Fibroblast of lung (primary cell): ENCODE data around the gene CLMN. TPM values are rescaled to one million over a fixed set of nuclear protein-coding genes. Genes with fewer than 3 reads are reported as not detected.

Experiments
- DNase-seq, 2 donors: peaks; one replicate each; pipeline versions ENCODE4 v3.0.0 to v3.0.0-alpha.2; 2010; ENCODE audit warnings: low read depth in 2 of 2
- H2AFZ ChIP-seq: 2 replicates; pipeline ENCODE4 v1.5.1; 2012; ENCODE audit warnings: low read length, control low read depth, inconsistent platforms
- H3K27ac ChIP-seq: 2 replicates; pipeline ENCODE4 v1.5.1; 2011; ENCODE audit warnings: low read length, control low read depth; ENCODE audit not compliant: insufficient read depth
- H3K27me3 ChIP-seq: 2 replicates; pipeline ENCODE4 v1.5.1; 2011; ENCODE audit warnings: mild to moderate bottlenecking, low read length; ENCODE audit not compliant: control insufficient read depth, insufficient read depth
- H3K36me3 ChIP-seq: 2 replicates; pipeline ENCODE4 v1.5.1; 2011; ENCODE audit warnings: low read length; ENCODE audit not compliant: control insufficient read depth, insufficient read depth
- H3K4me1 ChIP-seq: 2 replicates; pipeline ENCODE4 v1.5.1; 2011; ENCODE audit warnings: low read length; ENCODE audit not compliant: control insufficient read depth, insufficient read depth; ENCODE audit errors: extremely low read depth
- H3K4me2 ChIP-seq: 2 replicates; pipeline ENCODE4 v1.5.1; 2011; ENCODE audit warnings: low read length, control low read depth; ENCODE audit not compliant: insufficient read depth; ENCODE audit errors: extremely low read depth
- H3K4me3 ChIP-seq, 4 experiments: fragments of 200-600 bp in 1 of 4; sonication (generic) in 1 of 4; replicated peaks in 1 of 4; 2 replicates each; pipeline ENCODE4 v1.5.1; 2011 to 2016; ENCODE audit warnings: low read length in 4 of 4, low read depth in 3 of 4, mild to moderate bottlenecking in 3 of 4, control low read depth in 2 of 4, inconsistent platforms in 1 of 4, mixed read lengths in 1 of 4; ENCODE audit not compliant: insufficient read depth in 1 of 4; ENCODE audit errors: control extremely low read depth in 1 of 4
- H3K79me2 ChIP-seq: 2 replicates; pipeline ENCODE4 v1.5.1; 2012; ENCODE audit warnings: mild to moderate bottlenecking, low read length, inconsistent platforms; ENCODE audit not compliant: control insufficient read depth, insufficient read depth
- H3K9ac ChIP-seq: 2 replicates; pipeline ENCODE4 v1.5.1; 2011; ENCODE audit warnings: mild to moderate bottlenecking, low read length, control low read depth; ENCODE audit not compliant: insufficient read depth
- H3K9me3 ChIP-seq: 2 replicates; pipeline ENCODE4 v1.5.1; 2012; ENCODE audit warnings: low read depth, low read length; ENCODE audit not compliant: control insufficient read depth, insufficient read depth
- H4K20me1 ChIP-seq: 2 replicates; pipeline ENCODE4 v1.5.1; 2011; ENCODE audit warnings: low read length; ENCODE audit not compliant: control insufficient read depth, insufficient read depth; ENCODE audit errors: extremely low read depth
- EZH2 ChIP-seq: IDR thresholded peaks from 2 replicates; pipeline ENCODE4 v1.5.1; 2012; ENCODE audit warnings: low read length, control low read depth, mild to moderate bottlenecking; ENCODE audit errors: missing control alignments
- polyA plus RNA-seq, 2 donors: library from polyadenylated mRNA; depleted of rRNA in 1 of 2; stranded (reverse) in 1 of 2; unstranded in 1 of 2; fragments of >200 nt; gene quantifications; 2 replicates each; pipeline ENCODE4 v1.2.1, GENCODE V29; 2011 to 2012; ENCODE audit warnings: missing spikeins in 1 of 2
- total RNA-seq: library from RNA; depleted of rRNA; stranded (reverse); fragments of >200 nt; gene quantifications from 2 replicates; pipeline ENCODE4 v1.2.1, GENCODE V29; 2014
- TF ChIP-seq, protein P1 (sequence below), 2 donors: IDR thresholded peaks in 1 of 2; conservative IDR thresholded peaks in 1 of 2; 1 replicate in 1 of 2; 2 replicates in 1 of 2; pipeline ENCODE4 v1.5.1; 2011 to 2012; ENCODE audit warnings: low read length in 2 of 2, control low read depth in 1 of 2, inconsistent platforms in 1 of 2, low read depth in 1 of 2, mild to moderate bottlenecking in 1 of 2

CLMN gene
- total and polyA plus RNA-seq, 2 donors (not counting 1 experiment from before 2014, with no cell fraction given) = 0.83 to 2.7 TPM

DNA sequence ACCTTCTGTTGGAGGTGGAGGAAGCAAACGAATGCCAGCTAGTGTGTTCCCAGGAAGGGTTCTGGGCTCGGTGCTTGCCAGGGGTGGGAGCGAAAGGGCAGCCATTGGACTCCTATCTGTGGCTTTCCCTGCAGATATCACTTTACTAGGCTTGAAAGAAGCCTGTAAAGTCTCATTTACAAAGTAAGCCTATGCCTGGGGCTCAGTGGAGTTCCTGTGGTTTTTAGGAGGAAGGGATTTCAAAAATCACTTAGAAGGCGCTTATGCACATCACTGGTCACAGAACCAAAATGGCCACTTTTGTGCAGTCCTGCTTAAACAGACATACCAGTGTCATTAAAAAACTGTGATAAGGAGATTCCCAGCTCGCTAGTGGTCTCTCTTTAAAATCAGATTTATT is 22.7 kb downstream of the CLMN start:
- no peak overlapping the region for H2AFZ ChIP-seq
- H3K27me3 ChIP-seq = no peaks in the 10 kb centered on the region
- H3K79me2 ChIP-seq = no peaks in the 10 kb centered on the region
- DNase-seq = no peak
- H3K4me1 ChIP-seq = no peaks in the 10 kb centered on the region
- no peak overlapping the region for H3K9ac ChIP-seq
- no peaks in the 10 kb centered on the region for H4K20me1 ChIP-seq
- no peaks in the 10 kb centered on the region for H3K36me3 ChIP-seq
- TF ChIP-seq, protein P1, sequence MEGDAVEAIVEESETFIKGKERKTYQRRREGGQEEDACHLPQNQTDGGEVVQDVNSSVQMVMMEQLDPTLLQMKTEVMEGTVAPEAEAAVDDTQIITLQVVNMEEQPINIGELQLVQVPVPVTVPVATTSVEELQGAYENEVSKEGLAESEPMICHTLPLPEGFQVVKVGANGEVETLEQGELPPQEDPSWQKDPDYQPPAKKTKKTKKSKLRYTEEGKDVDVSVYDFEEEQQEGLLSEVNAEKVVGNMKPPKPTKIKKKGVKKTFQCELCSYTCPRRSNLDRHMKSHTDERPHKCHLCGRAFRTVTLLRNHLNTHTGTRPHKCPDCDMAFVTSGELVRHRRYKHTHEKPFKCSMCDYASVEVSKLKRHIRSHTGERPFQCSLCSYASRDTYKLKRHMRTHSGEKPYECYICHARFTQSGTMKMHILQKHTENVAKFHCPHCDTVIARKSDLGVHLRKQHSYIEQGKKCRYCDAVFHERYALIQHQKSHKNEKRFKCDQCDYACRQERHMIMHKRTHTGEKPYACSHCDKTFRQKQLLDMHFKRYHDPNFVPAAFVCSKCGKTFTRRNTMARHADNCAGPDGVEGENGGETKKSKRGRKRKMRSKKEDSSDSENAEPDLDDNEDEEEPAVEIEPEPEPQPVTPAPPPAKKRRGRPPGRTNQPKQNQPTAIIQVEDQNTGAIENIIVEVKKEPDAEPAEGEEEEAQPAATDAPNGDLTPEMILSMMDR (conservative IDR thresholded peaks at IDR 0.05 in 1 of 2, IDR thresholded peaks at IDR 0.05 in 1 of 2; ENCODE audit: low read depth in 1 of 2, low read length in 2 of 2) = no peak
- no peak for TF ChIP-seq EZH2
- H3K4me2 ChIP-seq = no peak overlapping the region
- H3K4me3 ChIP-seq = no peak overlapping the region
- H3K27ac ChIP-seq = no peak overlapping the region
- H3K9me3 ChIP-seq = no peaks in the 10 kb centered on the region

DNA sequence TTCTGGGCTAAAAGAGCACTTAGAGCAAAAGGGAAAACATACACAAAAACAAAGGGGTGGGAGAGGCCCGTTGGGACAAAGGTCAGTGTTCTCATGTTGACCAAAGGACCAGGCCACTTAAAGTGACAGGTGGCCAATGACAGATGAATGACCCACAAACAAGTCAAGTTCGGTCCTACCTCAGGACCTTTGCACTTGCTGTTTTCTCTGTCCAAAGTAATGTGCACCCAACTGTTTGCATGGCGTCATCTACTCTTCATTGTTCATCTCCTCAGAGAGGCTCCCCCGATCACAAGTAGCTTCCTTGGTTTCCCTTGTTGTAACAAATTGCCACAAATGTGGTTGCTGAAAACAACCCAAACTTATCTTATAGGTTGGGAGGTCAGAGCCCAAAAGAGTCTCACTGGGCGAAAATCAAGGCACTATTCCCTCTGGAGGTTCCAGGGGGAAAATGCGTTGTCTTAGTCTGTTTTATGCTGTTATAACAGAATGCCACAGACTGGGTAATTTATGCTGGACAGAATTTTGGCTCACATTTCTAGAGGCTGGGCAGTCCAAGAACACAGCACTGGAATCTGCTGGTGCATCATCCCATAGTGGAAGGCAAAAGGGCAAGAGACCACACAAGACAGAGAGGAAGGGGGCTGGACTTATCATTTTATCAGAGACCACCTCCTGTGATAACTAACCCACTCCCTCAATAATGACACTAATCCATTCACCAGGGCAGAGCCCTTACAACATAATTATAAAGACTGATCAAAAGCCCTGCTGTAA is 23.9 kb downstream of the CLMN start:
- H2AFZ ChIP-seq = no peak overlapping the region
- no peaks in the 10 kb centered on the region for H3K27me3 ChIP-seq
- DNase-seq = no peak
- no peaks in the 10 kb centered on the region for H3K36me3 ChIP-seq
- no peak for TF ChIP-seq EZH2
- TF ChIP-seq, protein P1 (conservative IDR thresholded peaks at IDR 0.05 in 1 of 2, IDR thresholded peaks at IDR 0.05 in 1 of 2; ENCODE audit: low read depth in 1 of 2, low read length in 2 of 2) = no peak
- peaks cover 7% of the 10 kb centered on the region for H3K4me1 ChIP-seq
- no peak overlapping the region for H3K4me3 ChIP-seq
- no peak overlapping the region for H3K9ac ChIP-seq
- no peak overlapping the region for H3K4me2 ChIP-seq
- no peaks in the 10 kb centered on the region for H3K9me3 ChIP-seq
- no peaks in the 10 kb centered on the region for H4K20me1 ChIP-seq
- H3K79me2 ChIP-seq = no peaks in the 10 kb centered on the region
- no peak overlapping the region for H3K27ac ChIP-seq

DNA sequence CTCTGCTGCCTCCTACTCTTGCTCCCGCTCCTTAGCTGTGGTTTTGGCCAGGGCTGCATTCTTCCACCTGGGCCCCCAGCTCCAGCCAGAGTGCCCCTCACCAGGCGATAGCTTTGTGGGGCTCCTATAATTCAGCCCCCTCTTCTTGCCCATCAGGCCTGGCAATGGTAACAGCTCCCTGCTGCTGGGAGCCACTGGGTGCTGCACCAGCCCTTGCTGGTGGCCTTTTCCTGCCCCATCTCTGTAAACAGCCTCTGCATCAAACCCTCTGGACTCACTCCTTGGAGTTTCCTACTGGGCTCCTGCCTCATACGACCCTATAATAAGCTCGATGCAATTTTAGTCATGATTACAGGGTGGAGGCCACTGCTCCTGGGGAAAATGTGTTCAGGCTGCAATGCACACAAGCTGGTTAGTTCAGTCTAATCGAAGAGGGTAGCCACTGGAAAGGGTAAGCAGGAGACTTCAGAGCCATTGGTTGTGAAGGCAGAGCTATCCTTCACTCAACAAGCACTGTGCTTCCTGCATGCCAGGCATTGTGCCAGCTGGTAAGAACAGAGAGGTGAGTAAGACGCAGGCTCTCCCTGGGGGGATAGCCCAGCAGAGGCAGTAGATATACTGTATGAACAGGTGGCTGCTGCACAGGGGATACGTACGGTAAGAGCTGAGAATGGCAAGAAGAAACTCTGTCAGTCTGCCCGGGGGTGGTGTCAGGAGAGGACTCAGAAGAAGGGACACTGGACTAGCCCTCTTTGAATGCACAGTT is 24.7 kb downstream of the CLMN start:
- H3K79me2 ChIP-seq = no peaks in the 10 kb centered on the region
- H3K4me3 ChIP-seq = no peak overlapping the region
- no peaks in the 10 kb centered on the region for H3K9me3 ChIP-seq
- no peaks in the 10 kb centered on the region for H4K20me1 ChIP-seq
- TF ChIP-seq, protein P1 (conservative IDR thresholded peaks at IDR 0.05 in 1 of 2, IDR thresholded peaks at IDR 0.05 in 1 of 2; ENCODE audit: low read depth in 1 of 2, low read length in 2 of 2) = no peak
- TF ChIP-seq EZH2 = no peak
- peaks cover 9% of the 10 kb centered on the region for H3K4me1 ChIP-seq
- H2AFZ ChIP-seq = no peak overlapping the region
- H3K9ac ChIP-seq = no peak overlapping the region
- H3K27ac ChIP-seq = no peak overlapping the region
- H3K27me3 ChIP-seq = no peaks in the 10 kb centered on the region
- peak; percentile 6 to 42 for DNase-seq
- no peaks in the 10 kb centered on the region for H3K36me3 ChIP-seq
- H3K4me2 ChIP-seq = no peak overlapping the region
